Islet precursor cell (in vitro differentiated cells): Measurements from ENCODE around the gene ARHGAP19.

Source experiments
- DNase-seq: peaks from one replicate; pipeline ENCODE4 v3.0.0-alpha.2; 2018

ARHGAP19 gene

DNA sequence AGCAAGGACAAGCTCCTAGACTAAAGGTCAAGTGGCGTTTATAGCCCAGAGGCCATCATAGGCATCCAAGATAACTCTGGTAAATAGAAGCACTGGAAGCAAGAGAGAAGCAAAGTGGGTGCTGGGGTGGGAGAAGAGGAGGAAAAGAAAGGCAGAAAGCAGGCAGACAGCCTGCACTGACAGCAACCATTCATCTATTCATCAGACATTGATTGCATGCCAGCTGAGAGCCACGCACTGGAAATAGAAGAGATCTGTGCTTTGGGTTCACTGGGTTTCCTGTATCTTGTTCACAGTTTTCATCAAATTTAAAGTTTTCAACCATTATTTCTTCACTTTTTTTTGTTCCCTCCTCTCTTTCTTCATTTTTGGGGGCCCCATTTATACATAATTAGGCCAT, 102.0 kb downstream of the ARHGAP19 start:
- DNase-seq: no peak

DNA sequence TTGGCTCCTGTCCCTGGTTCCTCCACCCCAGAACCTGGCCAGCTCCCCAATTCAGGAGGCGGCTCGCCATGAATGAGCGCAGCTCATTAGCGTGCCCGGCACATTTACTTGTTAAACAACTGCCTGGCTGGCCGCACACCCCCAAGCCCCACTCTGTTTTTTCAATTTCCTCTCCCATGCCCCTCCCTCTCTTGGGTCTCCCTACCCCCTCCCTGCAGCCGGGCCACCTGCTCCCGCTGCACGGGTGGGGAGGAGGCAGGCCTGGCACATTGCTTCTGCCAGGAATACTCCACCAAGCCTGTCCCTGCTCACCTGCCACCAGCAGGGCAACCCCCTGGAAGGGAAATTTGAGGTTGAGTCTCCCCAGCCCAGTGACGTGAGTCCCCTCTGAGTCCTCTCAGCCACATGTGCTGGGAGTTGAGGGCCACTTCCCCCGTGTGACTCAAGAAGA, 104.2 kb downstream of the ARHGAP19 start:
- DNase-seq: no peak

DNA sequence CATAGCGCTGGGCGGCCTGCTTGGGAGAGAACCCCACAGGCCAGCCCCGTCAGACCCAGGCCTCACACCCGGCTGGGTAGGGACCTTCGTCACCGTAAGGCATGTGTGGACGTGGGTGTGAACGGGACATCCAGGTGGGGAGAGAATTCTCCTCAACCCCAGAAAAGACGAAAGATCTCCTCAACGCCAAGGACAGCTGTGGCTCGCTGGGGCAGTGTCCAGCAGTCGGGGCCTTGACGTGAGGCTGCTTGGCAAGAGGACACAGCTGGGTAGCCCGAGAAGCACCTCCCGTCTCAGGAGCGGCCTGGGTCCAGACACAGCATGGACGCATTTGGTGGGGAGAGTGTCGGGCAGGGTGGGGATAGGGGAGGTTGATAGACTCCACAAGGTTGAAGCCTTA, 105.5 kb downstream of the ARHGAP19 start:
- DNase-seq: no peak

GRCh38 chr10:97185326-97186058, 106.9 kb downstream of the ARHGAP19 start, which contains the start of gene SLIT1:
Gene SLIT1 (minus strand): TSS chr10:97185959. CDS start chr10:97185674, 285 bp downstream.
- DNase-seq: peak; percentile 55

- DNase-seq: no peak
Observed at GRCh38 chr10:97184971-97185325, 107.5 kb downstream of the ARHGAP19 start.

DNA sequence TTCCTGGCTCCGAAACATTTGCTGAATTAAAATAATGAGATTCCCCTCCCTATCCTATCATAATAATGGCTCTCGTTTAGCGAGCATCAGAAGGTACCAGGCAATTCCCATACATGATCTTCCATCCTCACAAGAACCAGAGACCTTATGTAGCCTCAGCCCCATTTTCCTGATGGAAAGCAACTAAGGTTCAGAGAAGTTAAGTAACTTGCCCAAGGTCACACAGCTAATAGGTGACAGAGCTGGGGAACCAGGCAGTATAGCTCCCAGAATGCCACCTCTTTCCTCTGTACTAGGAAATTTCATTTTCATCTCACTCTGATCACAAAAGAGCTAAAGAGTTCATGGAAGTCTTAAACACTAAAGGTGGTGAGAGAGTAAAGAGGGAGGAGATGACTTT, 109.1 kb downstream of the ARHGAP19 start:
- no peak for DNase-seq

GRCh38 chr10:97182288-97182990, 110.0 kb downstream of the ARHGAP19 start:
- peak; percentile 38 for DNase-seq

GRCh38 chr10:97180986-97181385, 111.5 kb downstream of the ARHGAP19 start:
- peak; percentile 47 for DNase-seq

DNA sequence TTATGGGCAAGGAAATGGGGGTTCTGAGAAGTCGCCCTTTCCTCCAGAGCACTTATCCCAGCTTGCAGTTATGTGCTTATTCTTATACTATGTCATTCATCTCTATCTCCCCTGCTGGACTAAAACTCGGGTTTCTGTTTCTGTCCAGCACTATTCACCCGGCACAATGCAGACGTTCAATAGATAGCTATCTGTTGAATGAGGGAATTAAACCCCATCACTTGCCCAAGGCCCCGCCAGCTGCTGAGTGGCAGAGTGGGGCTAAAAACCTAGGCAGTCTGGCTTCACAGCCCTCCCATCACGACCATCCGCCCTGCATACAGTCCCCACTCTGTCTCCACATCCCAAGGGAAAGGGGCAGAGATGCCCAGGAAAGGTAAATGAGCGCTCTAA, 112.1 kb downstream of the ARHGAP19 start:
- DNase-seq: peak; percentile 37

GRCh38 chr10:97179731-97180362, 112.6 kb downstream of the ARHGAP19 start:
- DNase-seq: peak; percentile 81

- DNase-seq: no peak
Observed at GRCh38 chr10:97179311-97179710, 113.1 kb downstream of the ARHGAP19 start.

DNA sequence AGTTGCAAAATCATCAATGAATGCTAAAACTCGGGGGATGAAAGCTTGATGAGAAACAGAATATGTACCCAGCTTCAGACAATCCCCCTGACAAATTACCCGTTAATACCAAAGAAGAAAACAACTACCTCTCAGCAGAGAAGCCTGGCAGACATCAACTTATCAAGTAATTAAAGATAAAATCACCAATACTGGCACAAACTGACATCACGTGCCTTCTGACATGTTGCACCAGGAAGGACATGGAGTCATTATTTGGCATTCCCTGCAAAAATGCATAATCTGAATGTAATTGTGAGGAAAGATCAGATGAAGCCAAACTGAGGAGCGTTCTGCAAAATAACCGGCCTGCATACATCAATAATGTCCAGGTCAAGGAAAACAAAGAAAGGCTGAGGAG, 114.4 kb downstream of the ARHGAP19 start:
- DNase-seq: no peak

DNA sequence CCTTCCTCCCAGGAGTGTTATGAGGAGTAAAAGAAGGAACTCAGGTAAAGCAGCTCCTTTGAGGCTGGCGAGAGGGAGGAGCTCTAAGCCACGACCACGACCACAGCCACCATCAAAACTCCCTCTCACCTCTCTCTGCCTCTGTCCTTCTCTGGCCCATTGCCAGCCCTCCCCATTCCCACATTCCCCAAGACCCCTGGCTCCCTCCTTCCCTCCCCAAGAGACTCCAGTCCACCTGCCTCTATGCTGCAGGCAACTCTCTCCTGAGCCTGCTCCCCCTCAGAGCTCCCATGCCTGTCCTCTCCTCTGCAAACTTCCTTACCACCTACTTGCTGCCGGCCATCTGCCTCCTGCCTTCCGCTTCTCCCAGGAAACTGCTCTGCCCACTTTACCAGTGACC, 116.2 kb downstream of the ARHGAP19 start:
- no peak for DNase-seq

- DNase-seq: no peak
Observed at GRCh38 chr10:97175586-97175985, 116.9 kb downstream of the ARHGAP19 start.

DNA sequence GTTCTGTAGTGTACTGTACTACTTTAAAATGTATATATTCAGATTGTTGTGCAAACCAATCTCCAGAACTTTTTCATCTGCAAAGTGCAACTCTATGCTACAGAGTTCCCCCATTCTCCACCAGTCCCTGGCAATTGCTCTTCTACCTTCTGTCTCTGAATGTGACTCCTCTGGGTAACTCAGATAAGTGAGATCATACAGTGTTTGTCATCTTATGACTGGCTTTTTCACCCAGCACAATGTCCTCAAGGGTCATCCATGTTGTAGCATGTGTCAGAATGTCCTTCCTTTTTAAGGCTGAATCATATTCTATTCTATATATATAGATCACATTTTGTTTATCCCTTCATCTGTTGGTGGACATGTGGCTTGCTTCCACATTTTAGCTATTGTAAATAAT, 117.5 kb downstream of the ARHGAP19 start:
- DNase-seq: no peak

DNA sequence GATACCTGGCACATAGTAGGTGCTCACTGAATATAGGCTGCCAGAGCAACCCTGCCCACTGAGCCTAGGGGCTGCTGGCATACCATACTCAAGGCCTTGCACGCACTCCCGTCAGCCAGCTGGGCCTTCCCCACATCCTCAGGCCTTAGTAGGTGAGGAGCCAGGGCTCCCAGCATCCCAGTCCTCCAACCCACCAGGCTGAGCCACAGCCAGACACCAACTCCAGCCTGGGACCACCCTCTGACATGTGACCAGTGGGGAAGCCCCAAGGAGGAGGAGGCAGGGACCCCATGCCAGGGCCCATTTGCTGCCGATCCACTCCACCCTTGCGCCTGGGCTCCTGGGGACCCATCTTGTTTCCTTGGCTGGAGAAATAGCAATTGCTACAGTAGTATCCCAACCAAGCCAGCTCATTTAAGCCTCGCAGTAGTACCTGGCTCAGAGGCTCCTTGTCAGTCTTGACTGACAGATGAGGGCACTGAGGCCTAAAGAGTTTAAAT, 118.1 kb downstream of the ARHGAP19 start:
- DNase-seq: no peak

- no peak for DNase-seq
Observed at GRCh38 chr10:97173036-97173435, 119.4 kb downstream of the ARHGAP19 start.
